Astrocyte (in vitro differentiated cells and primary cell): ENCODE measurements around the gene PDIA2.

Experiments used
- CTCF ChIP-seq: IDR thresholded peaks from 2 replicates; pipeline ENCODE4 v1.5.1; 2011; ENCODE audit warnings: low read depth, mild to moderate bottlenecking, inconsistent platforms, low read length, moderate library complexity; ENCODE audit not compliant: insufficient read depth
- EZH2 ChIP-seq: IDR thresholded peaks from 2 replicates; pipeline ENCODE4 v1.6.1; 2012; ENCODE audit warnings: mild to moderate bottlenecking, low read length, inconsistent platforms; ENCODE audit not compliant: insufficient read depth

DNA sequence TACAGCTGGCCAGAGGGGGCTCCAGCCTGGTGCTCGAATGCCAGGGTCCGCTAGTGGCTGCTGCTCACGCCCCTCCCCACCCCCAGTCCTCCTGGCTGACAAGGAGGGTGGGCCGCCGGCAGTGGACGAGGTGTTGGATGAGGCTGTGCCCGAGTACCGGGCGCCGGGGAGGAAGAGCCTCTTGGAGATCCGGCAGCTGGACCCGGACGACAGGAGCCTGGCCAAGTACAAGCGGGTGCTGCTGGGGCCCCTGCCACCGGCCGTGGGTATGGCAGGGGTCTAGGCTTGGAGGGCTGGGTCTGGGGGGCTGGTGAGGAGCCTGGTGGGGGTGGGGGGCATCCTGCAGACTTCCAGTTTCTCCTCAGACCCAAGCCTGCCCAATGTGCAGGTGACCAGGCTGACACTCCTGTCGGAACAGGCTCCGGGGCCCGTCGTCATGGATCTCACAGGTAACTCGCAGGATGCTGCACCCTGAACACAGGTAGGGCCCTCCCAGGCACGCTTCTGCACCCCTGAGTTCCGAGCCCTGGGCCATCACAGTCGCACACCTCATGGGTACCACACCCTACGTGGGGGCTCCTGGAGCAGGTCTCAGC is 1.2 kb upstream of the PDIA2 start:
- no peak for TF ChIP-seq CTCF
- TF ChIP-seq EZH2 = no peak
